NCI-H1930 (cell line): ENCODE data around the gene GPR107.
"Not testable (repeated sequence)": the region's sequence is repeated elsewhere in the genome, so short reads cannot be mapped to it uniquely, and the experiment has no call there.

Experiments
- DNase-seq, 2 experiments: peaks; one replicate each; lab custom pipeline; 2025; lab: John Stamatoyannopoulos, UW

Gene GPR107

GRCh38 chr9:130053504-130054324, at the start of gene GPR107:
TSS of gene GPR107 (plus strand) at chr9:130053906. CDS start at chr9:130053933, 27 bp downstream.
- DNase-seq = peak; percentile 52 to 63

- no peak for DNase-seq
Measured at GRCh38 chr9:130003943-130004552, 49.7 kb upstream of the GPR107 start.

- DNase-seq = not testable (repeated sequence)
Measured at GRCh38 chr9:130006952-130007351, 46.8 kb upstream of the GPR107 start.

- no peak for DNase-seq
Measured at GRCh38 chr9:130008538-130008937, 45.2 kb upstream of the GPR107 start.

GRCh38 chr9:130009546-130009945, 44.2 kb upstream of the GPR107 start:
- not testable (repeated sequence) for DNase-seq

- no peak for DNase-seq
Measured at GRCh38 chr9:130010151-130010988, 43.3 kb upstream of the GPR107 start.

- DNase-seq = no peak
Measured at GRCh38 chr9:130013326-130013725, 40.4 kb upstream of the GPR107 start.

GRCh38 chr9:130015353-130016019, 38.2 kb upstream of the GPR107 start:
- DNase-seq = no peak

GRCh38 chr9:130017076-130017475, 36.6 kb upstream of the GPR107 start:
- no peak for DNase-seq

GRCh38 chr9:130017510-130017909, 36.2 kb upstream of the GPR107 start:
- not testable (repeated sequence) for DNase-seq

GRCh38 chr9:130018265-130018664, 35.4 kb upstream of the GPR107 start:
- DNase-seq = no peak

- no peak for DNase-seq
Measured at GRCh38 chr9:130020618-130021017, 33.1 kb upstream of the GPR107 start.

- DNase-seq = no peak
Measured at GRCh38 chr9:130021123-130021522, 32.6 kb upstream of the GPR107 start.

GRCh38 chr9:130021842-130022241, 31.9 kb upstream of the GPR107 start:
- DNase-seq = not testable (repeated sequence)

- no peak for DNase-seq
Measured at GRCh38 chr9:130022566-130023143, 31.1 kb upstream of the GPR107 start.

- DNase-seq = no peak
Measured at GRCh38 chr9:130023144-130023787, 30.4 kb upstream of the GPR107 start.

- no peak for DNase-seq
Measured at GRCh38 chr9:130023994-130024596, 29.6 kb upstream of the GPR107 start.

- DNase-seq = no peak
Measured at GRCh38 chr9:130024597-130024994, 29.1 kb upstream of the GPR107 start.

- no peak for DNase-seq
Measured at GRCh38 chr9:130026583-130027340, 26.9 kb upstream of the GPR107 start.
